NCI-H524 (cell line): ENCODE results near the gene ATG10.
A peak's percentile ranks its signal among the peaks of the same experiment; 100 is the strongest.
"Not testable (repeated sequence)": the region's sequence is repeated elsewhere in the genome, so short reads cannot be mapped to it uniquely, and the experiment has no call there.

ENCODE experiments used
- DNase-seq, 2 experiments: peaks; one replicate each; lab custom pipeline; 2025; lab: John Stamatoyannopoulos, UW

Gene ATG10

GRCh38 chr5:81982172-81982685, 10.4 kb downstream of the ATG10 start:
- DNase-seq = not testable (repeated sequence)

- DNase-seq = not testable (repeated sequence)
Observed at GRCh38 chr5:81983148-81983547, 11.3 kb downstream of the ATG10 start.

- not testable (repeated sequence) for DNase-seq
Observed at GRCh38 chr5:81983563-81983962, 11.7 kb downstream of the ATG10 start.

GRCh38 chr5:81986126-81986525, 14.3 kb downstream of the ATG10 start:
- no peak for DNase-seq

- no peak for DNase-seq
Observed at GRCh38 chr5:81989204-81989603, 17.4 kb downstream of the ATG10 start.

- DNase-seq = no peak
Observed at GRCh38 chr5:81994679-81995078, 22.9 kb downstream of the ATG10 start.

- DNase-seq = no peak
Observed at GRCh38 chr5:81995407-81995806, 23.6 kb downstream of the ATG10 start.

- DNase-seq = peak in 1 of 2 experiments; percentile 13
Observed at GRCh38 chr5:82004511-82004910, 32.7 kb downstream of the ATG10 start.

- not testable (repeated sequence) for DNase-seq
Observed at GRCh38 chr5:82009869-82010268, 38.0 kb downstream of the ATG10 start.

- DNase-seq = no peak
Observed at GRCh38 chr5:82010696-82011095, 38.9 kb downstream of the ATG10 start.

GRCh38 chr5:82011761-82012160, 39.9 kb downstream of the ATG10 start:
- no peak for DNase-seq

GRCh38 chr5:82014644-82015043, 42.8 kb downstream of the ATG10 start:
- DNase-seq = not testable (repeated sequence)

GRCh38 chr5:82018462-82018861, 46.6 kb downstream of the ATG10 start:
- DNase-seq = peak; percentile 65 to 78

- DNase-seq = peak in 1 of 2 experiments; percentile 44
Observed at GRCh38 chr5:82019342-82020138, 47.7 kb downstream of the ATG10 start.

- no peak for DNase-seq
Observed at GRCh38 chr5:82022499-82022898, 50.7 kb downstream of the ATG10 start.

GRCh38 chr5:82023644-82024043, 51.8 kb downstream of the ATG10 start:
- DNase-seq = no peak

GRCh38 chr5:82031220-82032119, 59.6 kb downstream of the ATG10 start:
- peak in 1 of 2 experiments; percentile 19 for DNase-seq

- DNase-seq = not testable (repeated sequence)
Observed at GRCh38 chr5:82042894-82043293, 71.1 kb downstream of the ATG10 start.

GRCh38 chr5:82044010-82044409, 72.2 kb downstream of the ATG10 start:
- DNase-seq = no peak

GRCh38 chr5:82045554-82046275, 73.9 kb downstream of the ATG10 start:
- DNase-seq = no peak

GRCh38 chr5:82046276-82046647, 74.4 kb downstream of the ATG10 start:
- no peak for DNase-seq

- no peak for DNase-seq
Observed at GRCh38 chr5:82050955-82051354, 79.1 kb downstream of the ATG10 start.
